IMR-90 (cell line): ENCODE results near the gene PRKN. TPM values are rescaled to one million over a fixed set of nuclear protein-coding genes. Genes with fewer than 3 reads are reported as not detected.

ENCODE experiments used
- ATAC-seq: fragments of 200-7000 bp; cut with Tn5 transposase; 2 replicates; pipeline ENCODE4 v1.9.1; 2020; ENCODE audit warnings: low read depth, mild to moderate bottlenecking, moderate library complexity
- BruUV-seq: library from RNA; stranded (reverse); fragments of 400-500 nt; replicated peaks from 2 replicates; lab custom pipeline; 2021; lab: Mats Ljungman, UMichigan
- CTCF ChIA-PET: fragments of 300-600 bp; formaldehyde crosslinking; extraction: SDS; loops from one replicate; lab custom pipeline; 2021; ENCODE audit warnings: antibody characterized with exemption; lab: Yijun Ruan, JAX
- POLR2A ChIA-PET: fragments of 300-600 bp; sonication (Branson Sonifier 250); formaldehyde crosslinking; loops from one replicate; lab custom pipeline; 2022; ENCODE audit warnings: antibody characterized with exemption; ENCODE audit not compliant: unreplicated experiment; lab: Charles Lee
- DNase-seq: peaks from one replicate; pipeline ENCODE4 v3.0.0; 2013
- H2AFZ ChIP-seq: replicated peaks from 2 replicates; pipeline ENCODE3; 2013; ENCODE audit warnings: low read length, mild to moderate bottlenecking; ENCODE audit not compliant: poor library complexity
- H2AK5ac ChIP-seq: 2 replicates; pipeline ENCODE4 v1.6.1; 2013; ENCODE audit warnings: low read depth, low read length, inconsistent platforms
- H2AK9ac ChIP-seq: replicated peaks from 2 replicates; pipeline ENCODE3; 2013; ENCODE audit warnings: mild to moderate bottlenecking, low read depth, low read length, moderate library complexity; ENCODE audit not compliant: poor library complexity
- H2BK120ac ChIP-seq: 2 replicates; pipeline ENCODE4 v1.6.1; 2013; ENCODE audit warnings: low read depth, low read length, inconsistent platforms
- H2BK15ac ChIP-seq: 3 replicates; pipeline ENCODE4 v1.6.1; 2013; ENCODE audit warnings: low read depth, low read length, inconsistent platforms
- H2BK20ac ChIP-seq: 2 replicates; pipeline ENCODE4 v1.6.1; 2013; ENCODE audit warnings: low read depth, mild to moderate bottlenecking, inconsistent platforms, low read length, moderate library complexity
- H2BK5ac ChIP-seq: 2 replicates; pipeline ENCODE4 v1.6.1; 2013; ENCODE audit warnings: mild to moderate bottlenecking, low read depth, low read length, inconsistent platforms; ENCODE audit not compliant: poor library complexity, severe bottlenecking
- H3K14ac ChIP-seq: replicated peaks from 2 replicates; pipeline ENCODE4 v1.6.1; 2013; ENCODE audit warnings: low read depth, low read length, inconsistent platforms
- H3K18ac ChIP-seq: 2 replicates; pipeline ENCODE4 v1.6.1; 2013; ENCODE audit warnings: low read depth, low read length, control low read depth
- H3K23ac ChIP-seq: 2 replicates; pipeline ENCODE4 v1.6.1; 2013; ENCODE audit warnings: low read depth, low read length, inconsistent platforms
- H3K27ac ChIP-seq: 2 replicates; pipeline ENCODE4 v1.5.1; 2013; ENCODE audit warnings: mild to moderate bottlenecking, control low read depth, low read length; ENCODE audit not compliant: insufficient read depth
- H3K27me3 ChIP-seq: 2 replicates; pipeline ENCODE4 v1.6.1; 2013; ENCODE audit warnings: low read length; ENCODE audit not compliant: control insufficient read depth, insufficient read depth
- H3K36me3 ChIP-seq: 2 replicates; pipeline ENCODE4 v1.6.1; 2013; ENCODE audit warnings: low read length, mixed read lengths; ENCODE audit not compliant: control insufficient read depth, insufficient read depth
- H3K4ac ChIP-seq: 2 replicates; pipeline ENCODE4 v1.6.1; 2013; ENCODE audit warnings: low read depth, low read length, inconsistent platforms
- H3K4me1 ChIP-seq: 2 replicates; pipeline ENCODE4 v1.6.1; 2013; ENCODE audit warnings: low read length, mixed read lengths; ENCODE audit not compliant: control insufficient read depth, insufficient read depth
- H3K4me2 ChIP-seq: 2 replicates; pipeline ENCODE4 v1.6.1; 2013; ENCODE audit warnings: low read depth, mild to moderate bottlenecking, control low read depth, low read length, moderate library complexity
- H3K4me3 ChIP-seq: 2 replicates; pipeline ENCODE4 v1.5.1; 2013; ENCODE audit warnings: low read depth, mild to moderate bottlenecking, control low read depth, low read length, moderate library complexity; ENCODE audit not compliant: insufficient read depth
- H3K56ac ChIP-seq: 2 replicates; pipeline ENCODE4 v1.6.1; 2013; ENCODE audit warnings: low read length, inconsistent platforms; ENCODE audit not compliant: insufficient read depth; ENCODE audit errors: extremely low read depth
- H3K79me1 ChIP-seq, 2 experiments: 2 replicates each; pipeline ENCODE4 v1.6.1; 2013; ENCODE audit warnings: low read length in 2 of 2, inconsistent platforms in 1 of 2, low read depth in 1 of 2
- H3K9ac ChIP-seq: 2 replicates; pipeline ENCODE4 v1.6.1; 2013; ENCODE audit warnings: low read depth, low read length, control low read depth
- H3K9me1 ChIP-seq: 2 replicates; pipeline ENCODE4 v1.6.1; 2013; ENCODE audit warnings: low read length, inconsistent platforms; ENCODE audit not compliant: insufficient read depth
- H3K9me3 ChIP-seq: 2 replicates; pipeline ENCODE4 v1.6.1; 2013; ENCODE audit warnings: low read length; ENCODE audit not compliant: control insufficient read depth, insufficient read depth
- H4K20me1 ChIP-seq: 2 replicates; pipeline ENCODE4 v1.6.1; 2013; ENCODE audit warnings: low read length, inconsistent platforms; ENCODE audit not compliant: insufficient read depth
- H4K5ac ChIP-seq: 2 replicates; pipeline ENCODE4 v1.6.1; 2013; ENCODE audit warnings: mild to moderate bottlenecking, low read depth, low read length, control low read depth
- H4K8ac ChIP-seq, 2 experiments: 2 replicates each; pipeline ENCODE4 v1.6.1; 2013; ENCODE audit warnings: low read depth in 2 of 2, low read length in 2 of 2, control low read depth in 1 of 2, inconsistent platforms in 1 of 2
- H4K91ac ChIP-seq: 2 replicates; pipeline ENCODE4 v1.6.1; 2013; ENCODE audit warnings: low read depth, low read length, inconsistent platforms; ENCODE audit not compliant: insufficient read depth
- CTCF ChIP-seq: conservative IDR thresholded peaks from 2 replicates; pipeline ENCODE4 v1.5.1; 2012; ENCODE audit warnings: mild to moderate bottlenecking, low read depth, low read length, improper control_type of control experiment
- NFE2L2 ChIP-seq: fragments of 150-350 bp; IDR thresholded peaks from 2 replicates; pipeline ENCODE4 v1.6.1; 2016; ENCODE audit warnings: low read depth, mild to moderate bottlenecking, low read length
- WGBS, 2 experiments: methylation state at CpG; one replicate each; pipeline versions ENCODE4 v1.1.5 to v1.1.7; 2013; ENCODE audit warnings: missing lambda C conversion rate in 2 of 2; ENCODE audit not compliant: insufficient read length in 1 of 2; ENCODE audit errors: extremely low coverage in 2 of 2; 5-methylcytosine and 5-hydroxymethylcytosine counted together
- dilution Hi-C: fragments of 300-500 bp; cut with HindIII; formaldehyde crosslinking; loops from one replicate; pipeline ENCODE4 v1.14.3; 2018; ENCODE audit warnings: low sequenced_read_pairs; ENCODE audit not compliant: unreplicated experiment
- in situ Hi-C: fragments of 300-500 bp; cut with MboI; formaldehyde crosslinking; loops from 3 replicates; pipeline ENCODE4 v1.14.3; 2019; ENCODE audit warnings: low sequenced_read_pairs, inconsistent platforms, mixed read lengths
- intact Hi-C: fragments of 100-400 bp; cut with micrococcal nuclease; formaldehyde crosslinking; loops from 2 replicates; pipeline ENCODE4 v1.10.0; 2022
- polyA plus RNA-seq, 3 experiments: library from polyadenylated mRNA; depleted of rRNA; stranded (reverse); fragments of >200 nt; gene quantifications; 2 replicates each; pipeline ENCODE4 v1.2.3, GENCODE V29; 2012; ENCODE audit warnings: low replicate concordance in 1 of 3
- total RNA-seq: library from RNA; depleted of rRNA; stranded (reverse); fragments of >200 nt; gene quantifications from 2 replicates; pipeline ENCODE4 v1.2.3, GENCODE V29; 2012

PRKN gene
- total and polyA plus RNA-seq, 2 of the 4 experiments (the other 2 are of a cell fraction) = 0.15 to 0.18 TPM

- no peaks in the 10 kb centered on the region for H3K36me3 ChIP-seq
- in situ Hi-C loops = loop anchor here (25.0 kb wide), 2 partner anchors 1323 to 1998 kb away; partner anchors contain the start of genes PACRG, PRKN and QKI
- no peak overlapping the region for H3K27ac ChIP-seq
- intact Hi-C loops = no loop called here
- ATAC-seq (no peak), DNase-seq (no peak)
- H2BK5ac ChIP-seq = no peak overlapping the region
- no peak overlapping the region for H4K8ac ChIP-seq
- H4K5ac ChIP-seq = no peak overlapping the region
- no peaks in the 10 kb centered on the region for H3K27me3 ChIP-seq
- H3K4ac ChIP-seq = no peak overlapping the region
- peaks cover 2% of the 10 kb centered on the region; the same call in 1 of the 2 replicates for H3K4me1 ChIP-seq
- H3K79me1 ChIP-seq = no peaks in the 10 kb centered on the region
- H4K91ac ChIP-seq = no peak overlapping the region
- H4K20me1 ChIP-seq = no peaks in the 10 kb centered on the region
- H3K4me3 ChIP-seq = no peak overlapping the region
- dilution Hi-C loops = no loop called here
- H2BK20ac ChIP-seq = no peak overlapping the region
- H3K9ac ChIP-seq = no peak overlapping the region
- ChIA-PET CTCF (no interaction called here), POLR2A (no interaction called here)
- no peak overlapping the region for H2AFZ ChIP-seq
- H3K9me1 ChIP-seq = no peaks in the 10 kb centered on the region
- no peak overlapping the region for H3K18ac ChIP-seq
- BruUV-seq = no TSS peak
- H2AK9ac ChIP-seq = no peak overlapping the region
- no peak overlapping the region for H3K14ac ChIP-seq
- no peak overlapping the region for H3K56ac ChIP-seq
- H3K9me3 ChIP-seq = no peaks in the 10 kb centered on the region
- no peak overlapping the region for H3K4me2 ChIP-seq
- 67% methylated on average over 6 of the region's 11 CpGs; no CpG with 5 or more reads in 1 of the 2 experiments for WGBS, 2 experiments
- no peak overlapping the region for H3K23ac ChIP-seq
- no peak overlapping the region for H2BK15ac ChIP-seq
- no peak overlapping the region for H2BK120ac ChIP-seq
- H2AK5ac ChIP-seq = no peak overlapping the region
- TF ChIP-seq NFE2L2 = no peak
- no peak for TF ChIP-seq CTCF
Observed at GRCh38 chr6:161414180-161414579, 1313.4 kb downstream of the PRKN start.
